Lower lobe of right lung (tissue), 2 donors: ENCODE measurements around the gene LRFN2. TPM values are rescaled to one million over a fixed set of nuclear protein-coding genes. Genes with fewer than 3 reads are reported as not detected.

Experiments used
- ATAC-seq, 2 donors: fragments of 200-7000 bp; cut with Tn5 transposase; one replicate each; pipeline ENCODE4 v1.9.1; 2020 to 2022; ENCODE audit warnings: mild to moderate bottlenecking in 2 of 2, moderate library complexity in 2 of 2
- DNase-seq: peaks from one replicate; pipeline ENCODE4 v3.0.0-alpha.2; 2020
- H3K27ac ChIP-seq: fragments of 200-600 bp; one replicate; pipeline ENCODE4 v1.8.0; 2022
- H3K27me3 ChIP-seq: fragments of 200-600 bp; one replicate; pipeline ENCODE4 v1.8.0; 2022; ENCODE audit warnings: low read depth
- H3K36me3 ChIP-seq: fragments of 200-600 bp; one replicate; pipeline ENCODE4 v1.8.0; 2022; ENCODE audit warnings: mild to moderate bottlenecking
- H3K4me1 ChIP-seq: fragments of 200-600 bp; one replicate; pipeline ENCODE4 v1.8.0; 2022
- H3K4me3 ChIP-seq: fragments of 200-600 bp; one replicate; pipeline ENCODE4 v1.8.0; 2022; ENCODE audit warnings: mild to moderate bottlenecking
- H3K9me3 ChIP-seq: fragments of 200-600 bp; one replicate; pipeline ENCODE4 v1.8.0; 2022
- CTCF ChIP-seq: fragments of 200-600 bp; IDR thresholded peaks from one replicate; pipeline ENCODE4 v1.8.0; 2022; ENCODE audit warnings: antibody characterized with exemption, mild to moderate bottlenecking
- intact Hi-C: fragments of 100-400 bp; cut with DNase I; formaldehyde crosslinking; loops from one replicate; pipeline ENCODE4 v1.11.0; 2022
- total RNA-seq: library from RNA; stranded (reverse); fragmentation: NEBNext Ultra II Directional; extraction: Animal tissue kit (Norgen Biotek cat#: 25700); gene quantifications from one replicate; pipeline ENCODE4 v1.2.1, GENCODE V29; 2021
- donor health status: DM: no; HTN: yes; CAD: no; lungs with severe emphysema.

LRFN2 gene
- total RNA-seq, 1 donor from 2014 or later, result not detected

GRCh38 chr6:40550202-40551101 is 36.7 kb downstream of the LRFN2 start:
- peak; percentile 61 to 66 for ATAC-seq
- DNase-seq, result no peak

GRCh38 chr6:40545954-40546353 is 41.2 kb downstream of the LRFN2 start:
- no peak for DNase-seq
- H3K4me3 ChIP-seq, result no peak overlapping the region
- TF ChIP-seq CTCF, result no peak
- H3K9me3 ChIP-seq, result no peaks in the 10 kb centered on the region
- H3K27me3 ChIP-seq, result no peaks in the 10 kb centered on the region
- intact Hi-C loops, result no loop called here
- no peaks in the 10 kb centered on the region for H3K4me1 ChIP-seq
- no peak for ATAC-seq
- no peaks in the 10 kb centered on the region for H3K36me3 ChIP-seq
- no peak overlapping the region for H3K27ac ChIP-seq

More at GRCh38 chr6:40550202-40551101, 36.7 kb downstream of the LRFN2 start:
- Histone ChIP-seq H3K27ac (no peak overlapping the region), H3K4me1 (no peaks in the 10 kb centered on the region), H3K9me3 (no peaks in the 10 kb centered on the region), H3K4me3 (no peak overlapping the region), H3K27me3 (no peaks in the 10 kb centered on the region), H3K36me3 (no peaks in the 10 kb centered on the region)
- TF ChIP-seq CTCF, result peak; percentile 55
- intact Hi-C loops, result no loop called here

GRCh38 chr6:40543776-40544175 is 43.4 kb downstream of the LRFN2 start:
- Histone ChIP-seq H3K27ac (no peak overlapping the region), H3K4me3 (no peak overlapping the region), H3K27me3 (peaks cover under 1% of the 10 kb centered on the region), H3K36me3 (no peaks in the 10 kb centered on the region), H3K9me3 (no peaks in the 10 kb centered on the region), H3K4me1 (no peaks in the 10 kb centered on the region)
- no peak for ATAC-seq
- intact Hi-C loops, result no loop called here
- no peak for TF ChIP-seq CTCF
- no peak for DNase-seq

GRCh38 chr6:40543146-40543545 is 44.0 kb downstream of the LRFN2 start:
- no peak for TF ChIP-seq CTCF
- Histone ChIP-seq H3K27me3 (peaks cover 3% of the 10 kb centered on the region), H3K36me3 (no peaks in the 10 kb centered on the region), H3K4me1 (no peaks in the 10 kb centered on the region), H3K9me3 (no peaks in the 10 kb centered on the region), H3K27ac (no peak overlapping the region), H3K4me3 (no peak overlapping the region)
- ATAC-seq, result no peak
- DNase-seq, result no peak
- intact Hi-C loops, result no loop called here

- no peak for DNase-seq
- H3K4me3 ChIP-seq, result no peak overlapping the region
These were observed 44.9 kb downstream of the LRFN2 start for GRCh38 chr6:40542175-40542764.

More at GRCh38 chr6:40542175-40542764, 44.9 kb downstream of the LRFN2 start:
- Histone ChIP-seq H3K9me3 (no peaks in the 10 kb centered on the region), H3K36me3 (no peaks in the 10 kb centered on the region), H3K27me3 (peaks cover 11% of the 10 kb centered on the region), H3K27ac (no peak overlapping the region), H3K4me1 (no peaks in the 10 kb centered on the region)
- intact Hi-C loops, result no loop called here
- ATAC-seq, result no peak
- TF ChIP-seq CTCF, result no peak
